GM19238 (cell line): Measurements from ENCODE around the gene SLC38A7.
"Not testable (repeated sequence)": the region's sequence is repeated elsewhere in the genome, so short reads cannot be mapped to it uniquely, and the experiment has no call there.

Source experiments
- DNase-seq: peaks from one replicate; pipeline ENCODE4 v3.0.0; 2011; ENCODE audit warnings: low spot score; ENCODE audit not compliant: insufficient read length

The SLC38A7 gene

DNA sequence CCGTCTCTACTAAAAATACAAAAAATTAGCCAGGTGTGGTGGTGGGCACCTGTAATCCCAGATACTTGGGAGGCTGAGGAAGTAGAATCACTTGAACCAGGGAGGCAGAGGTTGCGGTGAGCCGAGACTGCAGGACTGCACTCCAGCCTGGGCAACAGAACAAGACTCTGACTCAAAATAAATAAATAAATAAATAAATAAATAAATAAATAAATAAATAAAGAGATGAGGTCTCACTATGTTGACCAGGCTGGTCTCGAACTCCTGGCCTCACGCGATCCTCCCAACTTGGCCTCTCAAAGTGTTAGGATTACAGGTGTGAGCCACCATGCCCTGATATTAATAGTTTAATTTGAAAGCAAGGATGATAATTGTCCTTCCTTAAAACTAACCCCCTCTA is 47.5 kb downstream of the SLC38A7 start:
- DNase-seq: not testable (repeated sequence)

DNA sequence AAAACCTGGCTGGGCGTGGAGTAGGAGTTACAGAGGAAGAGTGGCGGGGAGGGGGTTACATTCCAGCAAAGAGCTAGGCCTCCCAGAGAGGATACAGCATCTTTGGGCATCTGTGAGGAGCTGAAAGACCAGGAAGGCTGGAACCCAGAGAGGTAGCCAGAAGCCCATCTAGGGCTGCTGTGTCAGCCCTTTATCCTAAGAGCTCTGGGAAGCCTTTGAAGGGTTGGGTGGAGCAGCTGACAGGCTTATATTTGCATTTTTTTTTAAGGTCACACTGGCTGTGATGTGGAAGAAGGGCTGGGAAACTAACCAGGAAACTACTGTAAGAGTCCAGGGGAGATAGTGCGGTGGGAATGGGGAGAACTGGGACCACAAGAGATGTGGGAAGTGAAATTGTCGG is 48.1 kb downstream of the SLC38A7 start:
- no peak for DNase-seq

DNA sequence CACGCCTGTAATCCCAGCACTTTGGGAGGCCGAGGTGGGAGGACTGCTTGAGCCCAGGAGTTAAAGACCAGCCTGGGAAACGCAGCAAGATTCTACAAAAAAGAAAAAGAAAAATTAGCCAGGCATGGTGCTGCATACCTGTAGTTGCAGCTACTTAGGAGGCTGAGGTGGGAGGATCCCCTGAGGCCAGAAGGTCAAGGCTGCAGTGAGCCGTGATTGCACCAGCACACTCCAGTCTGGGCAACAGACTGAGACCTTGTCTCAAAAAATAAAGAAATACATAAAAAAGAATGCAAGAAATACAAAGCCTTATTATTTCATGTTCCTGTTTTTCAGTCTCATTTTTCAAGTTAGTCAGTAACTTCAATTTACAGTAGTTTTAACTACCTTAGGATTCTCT is 49.1 kb downstream of the SLC38A7 start:
- no peak for DNase-seq

DNA sequence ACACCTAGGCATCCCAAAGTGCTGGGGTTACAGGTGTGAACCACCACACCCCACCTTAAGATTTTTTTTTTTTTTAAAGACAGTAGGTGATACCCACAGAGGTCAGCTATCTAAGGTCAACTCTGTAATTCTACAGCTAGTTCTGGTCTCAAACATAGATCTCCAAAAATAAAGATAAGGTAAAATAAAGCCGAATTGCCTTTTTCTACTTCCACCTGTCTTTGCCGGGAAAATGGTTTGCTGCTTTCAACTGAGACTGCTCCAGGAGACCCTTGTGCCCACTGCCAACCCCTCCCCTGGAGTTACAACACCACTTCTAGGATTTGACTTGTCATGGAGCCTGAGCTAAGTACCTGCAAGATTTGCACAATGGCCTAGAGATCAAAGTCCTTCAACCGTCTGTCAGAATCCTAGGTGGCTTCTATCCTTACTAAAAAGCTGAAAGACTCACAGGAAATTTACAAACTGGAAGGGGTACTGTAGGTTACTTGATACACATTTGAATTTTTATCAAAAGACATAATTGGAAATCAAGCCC is 50.2 kb downstream of the SLC38A7 start:
- no peak for DNase-seq

DNA sequence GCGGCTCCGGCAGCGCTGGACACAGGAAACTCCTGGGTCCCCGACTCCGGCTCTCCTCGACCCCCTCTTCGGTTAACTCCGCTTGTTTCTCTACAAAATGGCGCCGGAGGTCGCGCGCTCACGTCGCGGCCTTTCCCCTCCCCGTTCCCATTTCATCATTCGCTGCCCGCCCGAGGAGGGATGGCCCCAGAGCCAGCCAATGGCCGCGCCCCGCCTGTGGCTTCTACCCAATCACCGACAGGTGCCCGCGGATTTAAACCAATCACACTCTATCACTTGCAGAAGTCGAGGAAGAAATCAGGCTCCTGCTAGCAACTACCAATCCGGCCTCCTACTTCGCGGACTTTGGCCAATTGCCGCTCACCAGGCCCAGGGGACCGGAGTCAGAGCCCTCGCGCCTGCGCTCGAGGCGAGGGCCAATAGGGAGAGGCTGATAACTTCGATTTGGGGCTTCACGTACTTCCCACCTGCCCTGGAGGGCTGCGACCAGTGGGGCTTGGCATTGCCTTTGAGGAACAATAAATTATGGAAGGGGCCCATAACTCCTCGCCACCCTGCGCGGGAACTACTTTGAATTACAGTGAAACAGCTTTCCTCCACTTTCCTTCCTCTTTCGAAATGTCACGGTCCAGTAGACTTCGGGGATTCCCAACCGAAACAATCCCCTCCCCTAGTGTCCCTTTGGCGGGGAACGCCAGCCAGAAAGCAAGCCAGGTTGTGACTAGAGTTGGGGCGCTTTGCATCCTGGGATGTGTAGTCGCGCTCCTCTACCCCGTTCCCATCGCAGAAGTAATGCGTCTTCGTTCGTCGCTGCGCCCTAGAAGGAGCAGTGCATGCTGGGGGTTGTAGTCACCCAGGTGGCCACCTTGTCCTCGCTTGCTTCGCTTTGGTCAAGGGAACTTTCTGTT is 54.6 kb downstream of the SLC38A7 start, which contains the start of gene CNOT1:
Gene CNOT1 (minus strand): TSS at position 94 of the 908 bp plus-strand sequence. CDS start 30,489 bp downstream, outside the sequence.
- peak; percentile 84 for DNase-seq

DNA sequence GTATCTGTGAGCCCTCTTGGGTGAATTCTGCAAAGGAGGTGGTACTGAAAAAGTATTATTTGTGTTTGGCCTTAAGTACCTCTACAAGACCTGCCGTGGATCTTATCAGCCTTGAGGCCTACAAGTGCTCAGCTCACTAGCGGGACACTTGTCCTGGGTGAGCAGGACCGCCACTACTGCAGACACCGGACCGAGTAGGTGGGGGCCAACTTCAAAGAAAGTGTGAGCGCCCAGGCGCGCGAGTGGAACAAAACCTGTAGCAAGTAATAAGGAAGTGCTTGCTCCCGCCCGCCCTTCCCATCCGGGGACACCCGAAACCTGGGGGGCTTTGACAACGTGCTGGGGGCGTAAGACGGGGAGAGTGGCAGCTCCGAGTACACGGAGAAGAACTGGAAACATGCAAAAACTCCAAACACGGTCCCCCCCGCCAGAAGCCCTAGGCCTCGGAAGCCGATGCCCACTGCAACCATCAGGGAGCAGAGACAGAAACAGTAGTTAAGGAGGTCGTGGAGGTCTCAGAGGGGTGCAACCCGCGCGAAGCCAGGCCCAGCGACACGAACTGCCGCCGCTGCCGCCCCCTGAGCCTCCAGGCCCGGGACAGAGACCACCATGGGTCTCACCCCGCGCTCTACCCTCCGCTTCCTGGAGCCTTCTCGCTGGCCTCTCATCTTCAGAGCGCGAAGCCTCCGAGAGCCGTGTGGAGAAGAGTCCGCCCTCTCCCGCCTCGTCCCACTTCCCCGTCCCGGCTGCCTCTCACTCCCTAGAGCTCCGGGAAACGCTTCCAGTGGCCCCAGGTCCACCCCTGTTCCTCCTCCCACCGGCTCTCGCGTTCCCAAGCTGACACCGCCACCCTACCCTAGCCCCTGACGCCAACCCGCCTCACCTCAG is 55.5 kb downstream of the SLC38A7 start:
- DNase-seq: no peak

DNA sequence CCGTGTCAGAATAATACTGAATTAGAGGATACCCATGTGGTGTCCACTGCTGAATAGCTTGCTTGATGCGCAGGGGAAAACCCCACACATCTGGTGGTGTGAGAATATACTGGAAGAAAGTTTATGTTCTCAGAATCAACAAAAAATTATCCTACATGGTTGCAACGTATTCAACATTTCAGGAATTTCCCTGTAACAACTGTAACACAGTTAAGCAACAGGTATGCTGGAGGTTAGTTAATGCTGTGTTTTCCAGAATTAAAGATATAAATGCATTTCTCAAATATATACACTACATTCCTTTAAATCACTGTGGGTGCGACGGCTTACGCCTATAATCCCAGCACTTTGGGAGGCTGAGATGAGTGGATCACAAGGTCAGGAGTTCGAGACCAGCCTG is 60.4 kb downstream of the SLC38A7 start:
- DNase-seq: no peak

DNA sequence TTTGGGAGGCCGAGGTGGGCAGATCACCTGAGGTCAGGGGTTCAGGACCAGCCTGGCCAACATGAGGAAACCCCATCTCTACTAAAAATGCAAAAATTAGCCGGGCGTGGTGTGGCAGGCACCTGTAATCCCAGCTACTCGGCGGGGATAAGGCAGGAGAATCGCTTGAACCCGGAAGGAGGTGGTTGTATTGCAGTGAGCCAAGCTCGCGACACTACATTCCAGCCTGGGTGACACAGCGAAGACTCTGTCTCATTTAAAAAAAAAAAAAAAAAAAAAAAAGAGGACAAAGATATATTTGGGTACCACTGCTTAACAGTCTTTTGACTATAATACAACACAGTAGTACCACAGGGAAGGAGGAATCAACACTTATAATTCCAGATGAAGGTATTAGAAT is 64.2 kb downstream of the SLC38A7 start:
- no peak for DNase-seq

DNA sequence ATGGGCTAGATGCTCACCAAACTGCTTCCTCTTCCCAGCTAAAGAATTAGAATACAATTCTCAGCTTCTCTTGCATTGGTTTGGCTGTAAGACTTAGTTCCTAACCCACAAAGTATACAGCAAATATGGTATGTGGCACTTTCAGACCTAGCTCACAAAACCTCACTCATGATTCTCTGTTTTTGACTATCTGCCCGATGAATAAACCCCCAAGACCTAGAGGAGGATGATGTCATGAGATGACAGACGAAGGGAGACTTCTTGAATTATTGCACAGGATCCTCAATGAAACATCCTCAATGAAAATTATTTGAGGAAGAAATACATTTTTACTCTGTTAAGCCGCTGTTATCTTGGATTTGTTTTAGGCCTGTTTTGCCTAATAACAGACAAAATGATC is 69.3 kb downstream of the SLC38A7 start:
- no peak for DNase-seq
